GM21717 (cell line): ENCODE measurements around the gene ZNF841.
"Not testable (repeated sequence)": the region's sequence is repeated elsewhere in the genome, so short reads cannot be mapped to it uniquely, and the experiment has no call there.

ENCODE experiments used
- ATAC-seq: cut with Tn5 transposase; IDR thresholded peaks from one replicate; pipeline ENCODE4 v1.9.1; 2021; ENCODE audit warnings: mild to moderate bottlenecking, moderate library complexity; ENCODE audit not compliant: unreplicated experiment

ZNF841 gene

DNA sequence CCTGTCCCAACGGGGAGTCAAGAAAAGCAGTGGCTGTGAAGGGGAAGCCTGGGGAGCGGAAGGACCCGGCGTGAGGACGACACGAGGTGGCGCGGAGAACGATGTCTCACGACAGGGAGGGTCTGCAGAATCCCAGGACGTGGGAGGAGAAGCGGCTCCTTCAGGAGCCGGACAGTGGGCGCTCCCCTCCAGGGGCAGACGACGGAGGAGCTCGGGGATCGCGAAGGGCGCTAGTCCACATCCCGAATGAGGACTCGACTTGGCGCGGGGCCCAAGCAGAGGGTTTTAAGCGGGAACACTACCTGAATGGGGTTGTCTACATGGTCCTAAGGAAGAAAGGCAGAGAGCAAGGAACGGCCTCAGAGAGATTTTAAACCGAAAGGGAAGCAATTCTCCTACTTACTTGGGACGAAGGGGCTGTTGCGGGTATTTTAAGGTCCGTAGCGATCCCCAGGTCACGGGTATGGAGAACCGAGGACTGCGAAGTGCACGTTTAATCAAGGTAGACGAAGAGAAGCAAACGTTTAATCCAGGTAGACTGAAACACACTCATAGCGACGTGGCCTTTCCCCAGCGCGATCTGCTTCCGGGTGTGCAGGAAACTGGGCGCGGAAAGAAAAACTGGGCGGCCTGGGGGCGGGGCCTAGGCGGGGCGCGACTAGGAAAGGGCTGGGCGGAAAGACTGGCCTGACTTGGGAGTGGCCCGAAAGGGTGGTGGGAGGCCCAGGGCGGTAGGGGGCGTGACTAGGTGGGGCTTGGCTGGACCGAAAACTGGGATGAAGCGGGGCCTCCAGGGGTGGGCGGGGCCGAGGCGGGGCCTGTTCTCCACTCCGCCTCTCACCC lies at the start of gene ZNF841:
Gene ZNF841, minus strand, starts transcription at position 594 of the 843 bp plus-strand sequence. CDS start 10,964 bp downstream, outside the sequence.
- peak; percentile 85 for ATAC-seq

DNA sequence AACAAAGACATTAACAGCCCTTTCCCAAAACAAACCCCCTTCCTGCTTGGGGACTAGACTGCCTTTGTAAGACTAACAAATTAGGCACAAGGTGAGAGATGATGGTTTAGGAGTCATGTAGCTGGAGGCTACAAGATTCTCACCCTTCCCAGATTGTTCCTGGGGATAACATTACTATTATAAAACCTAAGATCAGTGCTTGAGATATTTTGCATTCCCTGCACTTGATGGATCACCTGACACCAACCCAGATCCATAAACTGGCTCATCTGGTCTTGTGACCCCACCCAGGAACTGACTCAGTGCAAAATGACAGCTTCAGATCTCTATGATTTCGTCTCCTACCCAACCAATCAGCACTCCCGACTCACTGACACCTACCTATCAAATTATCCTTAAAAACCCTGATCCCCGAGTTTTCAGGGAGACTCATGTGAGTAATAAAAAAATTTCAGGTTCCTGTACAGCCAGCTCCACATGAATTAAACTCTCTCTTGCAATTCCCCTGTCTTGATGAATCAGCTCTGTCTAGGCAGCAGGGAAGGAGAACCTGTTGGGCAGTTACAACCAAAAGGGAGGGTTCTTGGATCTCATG lies 46.5 kb upstream of the ZNF841 start:
- no peak for ATAC-seq

DNA sequence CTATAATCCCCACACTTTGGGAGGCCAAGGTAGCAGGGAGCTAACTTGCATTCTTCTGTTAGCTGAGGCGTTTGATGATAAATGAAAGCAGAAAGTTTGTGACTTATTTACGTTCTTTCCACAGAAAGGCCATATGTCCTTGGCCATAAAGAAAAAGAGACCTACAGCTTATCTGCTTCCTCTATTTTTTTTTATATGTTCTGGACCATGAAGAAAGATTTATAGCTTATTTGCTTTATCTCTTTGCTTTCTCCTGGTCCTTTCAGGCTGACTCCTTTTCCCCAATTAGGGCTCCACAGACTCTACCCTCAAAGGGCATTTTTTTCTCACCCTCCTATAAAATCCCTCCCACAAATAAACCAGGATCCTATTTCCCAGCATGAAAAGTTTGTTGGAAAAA lies 45.6 kb upstream of the ZNF841 start:
- no peak for ATAC-seq

DNA sequence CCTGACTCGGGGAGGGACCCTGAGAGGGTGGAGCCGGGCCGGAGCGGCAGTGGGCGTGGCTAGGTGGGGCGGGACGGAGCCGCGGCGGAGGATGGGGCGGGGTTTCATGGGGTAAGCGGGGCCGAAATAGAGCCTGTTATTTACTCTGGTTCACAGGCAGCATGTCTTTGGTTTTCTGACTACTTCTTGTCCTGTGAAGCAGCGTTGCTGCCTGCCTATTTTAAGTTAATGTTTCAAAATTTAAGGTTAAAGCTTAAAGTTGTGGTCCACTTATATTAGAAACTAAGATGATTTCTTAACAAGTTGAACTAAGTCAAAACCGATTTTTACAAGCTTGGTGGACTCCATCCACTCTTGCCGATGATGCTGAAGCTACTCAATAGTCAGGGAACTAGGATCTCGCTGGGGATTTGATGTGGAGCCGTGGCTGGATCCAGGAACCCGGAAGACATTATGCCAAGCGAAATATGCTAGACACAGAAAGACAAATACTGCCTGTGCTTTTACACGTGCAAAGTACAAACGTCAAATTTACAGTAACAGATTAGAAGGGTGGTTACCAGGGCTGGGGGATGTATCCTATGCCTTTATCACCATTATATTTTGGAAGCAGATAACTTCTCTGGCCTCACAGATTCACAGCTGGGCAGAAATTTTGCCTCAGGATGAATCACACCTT lies 44.6 kb upstream of the ZNF841 start:
- ATAC-seq = peak; percentile 85

DNA sequence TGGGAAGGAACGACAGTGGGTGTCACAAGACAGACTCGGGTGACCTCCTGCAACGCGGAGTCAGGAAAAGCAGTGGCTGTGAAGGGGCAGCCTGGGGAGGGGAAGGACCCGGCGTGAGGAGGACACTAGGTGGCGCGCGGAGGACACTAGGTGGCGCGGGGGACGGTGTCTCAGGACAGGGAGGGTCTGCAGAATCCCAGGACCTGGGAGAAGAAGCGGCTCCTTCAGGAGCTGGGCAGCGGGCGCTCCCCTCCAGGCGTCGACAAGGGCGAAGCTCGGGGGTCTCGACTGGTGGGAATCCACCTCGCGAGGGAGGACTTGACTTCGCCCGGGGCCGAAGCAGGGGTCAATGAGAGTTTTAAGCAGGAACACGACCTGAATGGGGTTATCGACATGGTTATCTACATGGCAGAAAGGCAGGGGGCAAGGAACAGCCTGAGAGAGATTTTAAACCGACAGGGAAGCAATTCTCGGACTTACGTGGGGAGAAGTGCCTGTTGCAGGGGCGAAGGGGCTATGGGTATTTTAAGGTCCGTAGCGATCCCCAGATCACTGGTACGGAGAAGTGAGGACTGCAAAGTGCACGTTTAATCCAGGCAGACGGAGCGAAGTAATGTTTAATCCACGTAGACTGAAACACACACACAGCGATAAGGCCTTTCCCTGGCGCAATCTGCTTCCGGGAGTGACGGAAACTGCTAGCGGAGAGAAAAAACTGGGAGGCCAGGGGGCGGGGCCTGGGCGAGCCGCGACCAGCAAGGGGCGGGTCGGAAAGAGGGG lies 43.9 kb upstream of the ZNF841 start, which contains the start of gene ZNF616:
Gene ZNF616, minus strand, starts transcription at position 687 of the 780 bp plus-strand sequence. CDS start 9,426 bp downstream, outside the sequence.
- ATAC-seq = peak; percentile 60

DNA sequence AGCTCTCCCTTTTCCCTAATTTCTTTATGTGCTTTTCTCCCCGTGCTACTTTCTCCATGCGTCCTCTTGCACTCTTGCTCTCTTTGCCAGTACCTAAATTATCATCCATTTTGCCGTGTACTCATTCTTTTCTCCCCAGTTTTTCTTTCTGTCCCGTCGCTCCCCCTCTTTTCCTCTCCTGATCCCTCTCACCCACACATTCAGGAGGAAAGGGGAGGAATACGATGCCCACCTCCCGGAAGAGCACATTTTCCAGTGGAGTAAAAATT lies 43.4 kb upstream of the ZNF841 start:
- ATAC-seq = no peak

DNA sequence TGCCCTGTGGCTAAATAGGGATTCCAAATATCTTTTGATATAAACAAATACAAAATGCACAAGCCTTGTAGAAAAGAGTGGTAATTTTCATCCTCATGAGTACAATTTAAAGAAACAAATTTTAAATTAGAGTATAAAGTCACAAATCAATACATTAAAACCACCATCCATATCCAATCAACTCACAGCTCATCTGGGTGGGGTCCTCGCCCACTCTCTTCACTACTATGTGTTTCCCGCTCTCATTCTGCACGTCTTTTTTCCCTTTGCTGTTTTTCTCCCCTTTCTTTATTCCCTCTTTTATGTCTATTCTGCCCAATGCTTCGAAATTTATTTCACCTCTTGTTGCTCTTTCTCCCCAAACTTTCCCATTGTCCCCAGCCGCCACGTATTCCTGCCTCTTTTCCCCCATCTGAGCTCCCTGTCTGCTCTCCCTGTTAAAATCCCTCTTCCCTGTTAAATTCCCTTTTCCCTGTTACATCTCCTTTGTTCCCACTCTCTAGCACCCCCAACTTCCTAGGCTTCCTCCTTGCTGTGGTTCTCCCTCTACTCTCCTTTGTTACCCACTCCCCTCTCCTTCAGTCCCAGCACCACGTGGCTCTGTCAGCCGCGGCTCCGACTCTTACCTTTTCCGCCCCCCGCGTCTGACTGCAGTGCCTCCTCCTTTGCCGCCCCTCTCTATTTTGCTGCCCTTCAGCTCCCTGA lies 42.9 kb upstream of the ZNF841 start:
- no peak for ATAC-seq

DNA sequence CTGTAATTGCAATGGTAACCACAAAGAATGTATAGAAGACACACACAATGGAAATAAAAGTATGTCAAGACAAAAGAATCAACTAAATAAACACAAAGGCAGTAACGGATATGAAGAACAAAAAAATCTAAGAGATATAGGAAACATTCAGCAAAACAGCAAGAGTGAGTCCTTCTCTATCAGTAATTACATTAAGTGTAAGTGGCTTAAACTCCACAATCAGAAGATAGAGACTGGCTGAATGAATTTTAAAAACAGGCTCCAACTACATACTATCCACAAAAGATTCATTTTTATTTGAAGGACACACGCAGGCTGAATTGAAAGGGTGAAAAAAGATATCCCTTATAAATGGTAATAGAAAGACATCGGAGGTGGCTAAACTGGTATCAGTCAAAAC lies 24.7 kb upstream of the ZNF841 start:
- ATAC-seq = no peak

DNA sequence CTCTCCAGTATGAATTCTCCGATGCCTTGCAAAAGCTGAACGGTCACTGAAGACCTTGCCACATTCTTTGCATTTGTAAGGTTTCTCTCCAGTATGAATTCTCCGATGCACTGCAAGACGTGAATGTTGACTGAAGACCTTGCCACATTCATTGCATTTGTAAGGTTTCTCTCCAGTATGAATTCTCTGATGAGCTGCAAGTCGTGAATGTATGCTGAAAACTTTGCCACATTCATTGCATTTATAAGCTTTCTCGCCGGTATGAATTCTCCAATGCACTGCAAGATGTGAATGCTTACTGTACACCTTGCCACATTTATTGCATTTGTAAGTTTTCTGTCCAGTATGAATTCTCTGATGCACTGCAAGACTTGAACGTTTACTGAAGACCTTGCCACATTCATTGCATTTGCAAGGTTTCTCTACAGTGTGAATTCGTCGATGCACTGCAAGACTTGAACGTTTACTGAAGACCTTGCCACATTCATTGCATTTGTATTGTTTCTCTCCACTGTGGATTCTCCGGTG lies 20.0 kb upstream of the ZNF841 start:
- ATAC-seq = no peak

DNA sequence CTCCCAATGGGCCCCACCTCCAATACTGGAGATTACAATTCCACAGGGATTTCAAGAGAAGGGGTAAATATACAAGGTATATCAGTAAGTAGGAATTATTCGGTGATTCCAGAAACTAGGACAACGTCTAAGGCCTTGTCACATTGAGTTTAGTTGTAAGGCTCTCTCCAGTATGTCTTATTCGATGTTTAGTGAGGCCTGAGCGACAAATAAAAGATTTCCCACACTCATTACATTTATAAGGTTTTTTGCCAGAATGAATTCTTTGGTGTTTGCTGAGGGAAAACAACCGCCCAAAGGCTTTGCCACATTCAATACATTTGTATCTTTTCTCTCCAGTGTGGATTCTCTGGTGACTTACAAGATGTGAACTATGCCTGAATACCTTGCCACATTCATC lies 19.1 kb upstream of the ZNF841 start:
- no peak for ATAC-seq

DNA sequence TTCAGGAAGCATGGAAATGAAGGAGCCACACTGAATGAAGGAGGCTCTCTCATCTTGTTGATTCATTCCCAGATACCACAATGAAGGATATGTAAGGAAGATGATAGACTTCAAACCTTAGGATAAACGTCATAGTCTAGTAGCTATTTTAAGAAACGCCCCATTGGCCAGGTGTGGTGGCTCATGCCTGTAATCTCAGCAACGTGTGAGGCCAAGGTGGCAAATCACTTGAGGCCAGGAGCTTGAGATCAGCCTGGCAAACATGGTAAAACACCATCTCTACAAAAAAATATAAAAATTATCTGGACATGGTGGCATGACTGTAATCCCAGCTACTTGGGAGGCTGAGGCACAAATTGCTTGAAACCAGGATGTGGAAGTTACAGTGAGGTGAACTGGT lies 17.1 kb upstream of the ZNF841 start:
- no peak for ATAC-seq

DNA sequence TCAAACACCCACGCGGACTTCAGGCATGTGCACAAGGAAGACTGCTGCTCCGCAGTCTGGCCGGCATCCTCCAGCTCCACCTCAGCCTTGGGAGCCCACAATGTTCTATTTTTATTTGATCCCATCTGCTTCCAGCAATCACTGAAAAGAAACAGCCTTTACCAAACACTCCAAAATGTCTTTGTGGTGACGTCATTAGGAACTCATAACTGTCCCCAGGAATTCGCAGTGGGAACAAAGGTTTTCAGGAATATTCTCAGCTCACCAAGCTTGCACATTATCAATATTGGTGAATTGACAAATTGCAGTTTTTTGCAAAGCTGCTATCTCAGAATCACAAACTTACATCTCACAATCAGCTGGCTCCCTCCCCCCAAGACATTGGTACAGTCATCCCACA lies 15.2 kb upstream of the ZNF841 start:
- ATAC-seq = no peak

DNA sequence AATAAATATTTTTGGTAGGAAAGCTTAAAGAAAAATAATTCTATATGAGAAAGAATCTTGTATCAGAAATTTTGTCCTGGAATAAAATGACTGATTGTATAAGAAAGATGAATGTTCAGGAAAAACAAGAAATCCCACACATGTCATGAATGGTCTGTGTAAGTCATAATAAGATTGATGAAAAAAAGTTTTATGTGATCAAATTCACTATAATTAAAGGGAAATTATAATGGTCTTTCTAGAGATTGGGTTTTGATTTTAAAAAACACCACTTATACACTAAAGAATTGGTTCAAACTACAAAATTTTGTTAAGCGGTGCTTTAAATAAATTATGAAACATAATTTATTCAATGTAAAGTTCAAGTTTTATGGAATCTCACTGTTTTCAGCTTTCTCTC lies 7.2 kb upstream of the ZNF841 start:
- ATAC-seq = no peak

DNA sequence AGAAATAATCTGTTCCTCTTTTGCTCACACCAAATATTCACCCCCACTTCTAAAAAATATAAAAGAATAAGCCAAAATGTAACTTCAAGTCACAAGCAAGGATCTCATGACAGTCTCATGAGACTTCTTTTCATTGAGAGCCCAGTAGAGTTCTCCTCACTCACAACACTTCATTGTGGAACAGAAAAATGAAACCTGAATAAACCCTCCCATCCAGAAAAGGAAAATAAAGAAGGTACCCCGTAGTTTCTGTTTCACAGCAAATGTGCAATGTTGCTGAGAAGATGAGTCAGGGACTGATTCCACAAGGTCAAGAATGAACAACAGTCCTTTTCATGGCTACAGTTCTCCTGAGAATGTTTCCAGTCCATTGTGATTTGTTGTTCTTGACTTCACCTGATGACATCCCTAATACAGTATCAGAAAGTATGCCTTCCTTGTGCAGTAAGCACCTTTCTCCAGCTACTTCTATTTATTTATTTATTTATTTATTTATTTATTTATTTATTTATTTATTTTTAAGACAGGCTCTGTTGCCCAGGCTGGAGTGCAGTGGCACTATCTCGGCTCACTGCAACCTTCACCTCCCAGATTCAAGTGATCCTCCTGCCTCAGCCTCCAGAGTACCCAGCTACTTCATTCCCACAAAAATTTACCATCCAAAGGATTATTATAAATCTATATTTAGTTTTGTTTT lies 6.4 kb upstream of the ZNF841 start:
- no peak for ATAC-seq

DNA sequence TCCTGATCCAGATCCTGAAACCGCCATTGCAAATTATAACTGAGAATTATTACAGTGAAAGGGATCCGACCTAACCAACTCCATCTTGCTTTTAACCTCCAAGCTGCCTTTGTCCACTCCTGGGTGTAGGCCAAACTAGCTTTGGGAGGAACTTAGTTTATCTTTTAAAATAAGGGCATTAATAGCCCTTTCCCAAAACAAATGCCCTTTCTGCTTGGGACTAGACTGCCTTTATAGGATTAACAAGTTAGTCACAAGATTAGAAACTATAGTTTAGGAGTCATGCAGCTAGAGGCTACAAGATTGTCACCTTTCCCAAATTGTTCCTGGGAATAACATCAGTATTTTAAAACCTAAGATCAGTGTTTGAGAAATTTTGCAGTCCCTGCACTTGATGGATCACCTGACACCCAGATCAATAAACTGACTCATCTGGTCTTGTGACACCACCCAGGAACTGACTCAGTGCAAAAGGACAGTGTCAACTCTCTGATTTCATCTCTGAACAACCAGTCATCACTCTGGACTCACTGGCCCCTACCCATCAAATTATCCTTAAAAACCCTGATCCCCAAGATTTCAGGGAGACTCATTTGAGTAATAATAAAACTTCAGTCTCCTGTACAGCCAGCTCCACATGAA lies 4.1 kb upstream of the ZNF841 start:
- no peak for ATAC-seq

DNA sequence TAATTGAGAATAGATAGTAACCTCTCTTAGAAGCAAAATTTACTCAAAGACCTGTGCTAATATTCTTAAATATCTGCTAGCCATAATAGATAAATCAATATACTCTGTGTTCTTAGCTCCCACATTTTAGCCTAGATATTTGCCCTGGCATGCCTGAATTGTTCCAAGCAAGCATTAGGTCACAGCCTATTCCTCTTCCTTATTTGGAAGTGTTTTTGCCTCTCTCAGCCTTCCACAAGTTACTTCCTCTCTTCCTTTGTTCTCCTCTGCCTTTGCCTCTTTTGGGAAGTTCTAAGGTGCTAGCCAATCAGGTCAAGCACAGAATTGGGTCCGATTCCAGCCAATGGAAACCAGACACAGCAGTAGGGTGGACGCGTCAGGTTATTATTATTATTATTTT lies 851 bp upstream of the ZNF841 start:
- ATAC-seq = not testable (repeated sequence)

DNA sequence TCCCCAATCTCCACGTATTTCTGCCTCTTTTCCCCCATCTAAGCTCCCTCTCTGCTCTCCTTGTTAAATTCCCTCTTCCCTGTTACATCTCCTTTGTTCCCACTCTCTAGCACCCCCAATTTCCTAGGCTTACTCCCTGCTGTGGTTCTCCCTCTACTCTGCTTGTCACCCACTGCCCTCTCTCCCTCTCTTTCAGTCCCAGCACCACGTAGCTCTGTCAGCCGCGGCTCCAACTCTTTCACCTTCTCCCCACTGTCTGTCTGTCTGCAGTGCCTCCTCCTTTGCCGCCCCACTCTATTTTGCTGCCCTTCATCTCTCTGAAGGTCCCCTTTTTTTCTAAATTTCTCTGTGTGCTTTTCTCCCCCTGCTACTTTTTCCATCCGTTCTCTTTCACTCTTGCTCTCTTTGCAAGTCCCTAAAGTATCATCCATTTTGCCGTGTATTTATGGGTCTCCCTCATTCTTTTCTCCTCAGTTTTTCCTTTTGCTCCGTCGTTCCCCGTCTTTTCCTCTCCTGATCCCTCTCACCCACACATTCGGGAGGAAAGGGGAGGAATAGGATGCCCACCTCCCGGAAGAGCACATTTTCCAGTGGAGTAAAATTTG lies 937 bp downstream of the ZNF841 start:
- no peak for ATAC-seq

DNA sequence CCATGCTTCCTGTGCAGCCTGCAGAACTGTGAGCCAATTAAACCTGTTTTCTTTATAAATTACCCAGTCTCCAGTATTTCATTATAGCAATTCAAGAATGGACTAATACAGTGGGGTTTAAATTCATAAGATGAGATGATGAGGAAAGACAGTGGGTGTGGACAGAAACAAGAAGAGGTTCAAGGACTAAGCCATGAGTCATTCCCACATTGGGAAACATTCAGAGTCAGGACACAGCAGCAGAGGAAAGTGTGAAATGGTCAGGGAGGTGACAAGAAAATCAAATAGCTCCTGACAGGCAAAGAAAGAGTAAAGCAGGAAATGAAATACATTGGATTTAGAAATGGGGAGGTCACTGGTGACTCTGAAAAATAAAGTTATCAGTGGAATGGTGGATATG lies 9.1 kb downstream of the ZNF841 start:
- no peak for ATAC-seq

DNA sequence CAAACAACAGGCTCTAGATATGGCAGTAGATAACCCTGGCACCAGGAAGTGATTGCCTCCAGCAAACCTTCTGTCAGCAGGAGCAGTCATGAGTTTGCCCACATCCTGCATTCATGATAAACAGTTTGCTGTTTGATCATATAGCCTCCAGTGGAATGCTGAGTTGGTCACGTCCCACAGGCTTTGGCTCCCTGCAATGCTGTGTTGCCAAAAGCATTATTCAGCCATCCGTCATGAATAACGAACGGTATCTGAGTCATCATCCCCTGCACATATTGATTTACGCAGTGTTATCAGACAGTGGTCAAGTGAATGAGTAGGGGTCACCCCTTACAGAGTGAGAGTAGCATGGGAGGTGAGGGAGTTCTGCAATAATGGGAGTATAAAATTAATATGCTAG lies 25.1 kb downstream of the ZNF841 start:
- ATAC-seq = no peak
